Measurements from ENCODE around the gene TERT.
"Not testable (repeated sequence)": the region's sequence is repeated elsewhere in the genome, so short reads cannot be mapped to it uniquely, and the experiment has no call there.

TERT gene

DNA sequence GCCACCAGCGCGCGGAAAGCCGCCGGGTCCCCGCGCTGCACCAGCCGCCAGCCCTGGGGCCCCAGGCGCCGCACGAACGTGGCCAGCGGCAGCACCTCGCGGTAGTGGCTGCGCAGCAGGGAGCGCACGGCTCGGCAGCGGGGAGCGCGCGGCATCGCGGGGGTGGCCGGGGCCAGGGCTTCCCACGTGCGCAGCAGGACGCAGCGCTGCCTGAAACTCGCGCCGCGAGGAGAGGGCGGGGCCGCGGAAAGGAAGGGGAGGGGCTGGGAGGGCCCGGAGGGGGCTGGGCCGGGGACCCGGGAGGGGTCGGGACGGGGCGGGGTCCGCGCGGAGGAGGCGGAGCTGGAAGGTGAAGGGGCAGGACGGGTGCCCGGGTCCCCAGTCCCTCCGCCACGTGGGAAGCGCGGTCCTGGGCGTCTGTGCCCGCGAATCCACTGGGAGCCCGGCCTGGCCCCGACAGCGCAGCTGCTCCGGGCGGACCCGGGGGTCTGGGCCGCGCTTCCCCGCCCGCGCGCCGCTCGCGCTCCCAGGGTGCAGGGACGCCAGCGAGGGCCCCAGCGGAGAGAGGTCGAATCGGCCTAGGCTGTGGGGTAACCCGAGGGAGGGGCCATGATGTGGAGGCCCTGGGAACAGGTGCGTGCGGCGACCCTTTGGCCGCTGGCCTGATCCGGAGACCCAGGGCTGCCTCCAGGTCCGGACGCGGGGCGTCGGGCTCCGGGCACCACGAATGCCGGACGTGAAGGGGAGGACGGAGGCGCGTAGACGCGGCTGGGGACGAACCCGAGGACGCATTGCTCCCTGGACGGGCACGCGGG, at the start of gene TERT:
TSS of gene TERT (minus strand) at position 234 of the 815 bp plus-strand sequence. CDS start at position 155, 79 bp downstream.
- peak; percentile 90 for DNase-seq

DNA sequence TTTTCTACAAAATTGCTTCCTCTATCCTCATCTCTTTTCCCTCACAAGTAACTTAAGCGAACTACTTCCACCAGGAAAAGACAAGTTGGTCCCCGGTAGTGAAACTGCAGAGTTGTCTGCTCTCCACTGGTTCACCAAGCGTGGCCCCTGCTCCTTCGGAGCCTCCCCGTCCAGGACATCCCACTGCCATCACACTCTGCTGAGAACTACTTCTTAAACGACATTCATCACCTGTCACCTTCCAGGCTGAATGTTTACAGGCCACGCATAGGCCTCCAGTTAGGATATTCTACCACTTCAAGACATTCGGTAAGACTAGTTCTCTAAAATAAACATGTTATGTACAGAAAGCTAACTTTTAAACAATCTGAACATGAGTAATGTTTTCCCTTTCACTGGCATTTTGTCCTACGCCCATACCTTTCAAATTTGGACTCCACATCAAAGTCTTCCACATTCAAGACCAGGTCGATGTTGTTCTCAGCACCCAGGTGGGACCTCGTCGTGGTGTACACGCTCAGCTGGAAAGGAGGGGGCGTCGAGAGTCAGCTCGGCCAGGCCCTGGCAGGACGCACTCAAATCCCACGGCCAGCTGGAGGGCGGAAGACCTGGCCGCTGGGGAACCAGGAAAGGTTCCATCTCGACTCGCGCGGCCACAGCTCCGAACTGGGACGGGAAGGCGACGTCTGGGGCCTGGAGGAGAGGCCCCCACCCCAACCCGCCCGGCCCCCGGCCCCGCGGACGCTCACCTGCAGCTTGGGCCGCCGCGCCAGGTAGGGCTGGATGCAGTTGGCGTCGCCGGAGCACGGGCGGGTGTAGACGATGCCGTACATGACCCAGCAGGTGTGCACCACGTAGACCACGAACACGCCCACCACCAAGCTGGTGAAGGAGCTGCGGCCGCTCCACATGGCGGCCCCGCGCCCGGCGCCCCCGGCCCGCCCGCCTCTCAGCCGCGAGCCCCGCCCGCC, 49.3 kb upstream of the TERT start:
- peak; percentile 72 for DNase-seq

- no peak for DNase-seq
Observed at GRCh38 chr5:1343315-1343751, 48.5 kb upstream of the TERT start.

DNA sequence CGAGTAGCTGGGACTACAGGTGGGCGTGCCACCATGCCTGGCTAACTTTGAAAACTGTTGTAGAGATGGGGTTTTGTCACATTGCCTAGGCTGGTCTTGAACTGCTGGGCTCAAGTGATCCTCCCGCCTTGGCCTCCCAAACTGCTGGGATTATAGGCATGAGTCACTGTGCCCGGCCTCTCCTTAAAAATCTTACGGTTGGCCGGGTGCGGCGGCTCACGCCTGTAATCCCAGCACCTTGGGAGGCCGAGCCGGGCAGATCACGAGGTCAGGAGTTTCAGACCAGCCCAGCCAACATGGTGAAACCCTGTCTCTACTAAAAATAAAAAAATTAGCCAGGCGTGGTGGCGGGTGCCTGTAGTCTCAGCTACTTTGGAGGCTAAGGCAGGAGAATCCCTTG, 47.8 kb upstream of the TERT start:
- not testable (repeated sequence) for DNase-seq

GRCh38 chr5:1342268-1342667, 47.4 kb upstream of the TERT start:
- DNase-seq, result no peak

GRCh38 chr5:1341863-1342262, 47.0 kb upstream of the TERT start:
- no peak for DNase-seq

GRCh38 chr5:1339818-1340210, 44.9 kb upstream of the TERT start:
- not testable (repeated sequence) for DNase-seq

GRCh38 chr5:1339139-1339817, 44.4 kb upstream of the TERT start:
- not testable (repeated sequence) for DNase-seq

- DNase-seq, result no peak
Observed at GRCh38 chr5:1338506-1339070, 43.7 kb upstream of the TERT start.

DNA sequence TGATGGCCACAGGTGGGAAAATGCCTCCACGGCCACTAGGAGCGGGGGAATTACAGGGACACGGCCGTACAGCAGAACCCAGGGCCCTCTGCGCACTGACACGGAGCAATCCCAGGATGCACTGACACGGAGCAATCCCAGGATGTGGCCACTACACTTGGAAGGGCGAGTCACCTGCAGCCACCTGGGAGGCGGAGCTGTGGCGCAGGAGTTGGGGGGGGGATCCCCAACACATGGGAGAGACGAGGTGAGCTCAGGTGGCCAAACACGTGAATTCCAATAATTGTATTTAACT, 43.3 kb upstream of the TERT start:
- no peak for DNase-seq

DNA sequence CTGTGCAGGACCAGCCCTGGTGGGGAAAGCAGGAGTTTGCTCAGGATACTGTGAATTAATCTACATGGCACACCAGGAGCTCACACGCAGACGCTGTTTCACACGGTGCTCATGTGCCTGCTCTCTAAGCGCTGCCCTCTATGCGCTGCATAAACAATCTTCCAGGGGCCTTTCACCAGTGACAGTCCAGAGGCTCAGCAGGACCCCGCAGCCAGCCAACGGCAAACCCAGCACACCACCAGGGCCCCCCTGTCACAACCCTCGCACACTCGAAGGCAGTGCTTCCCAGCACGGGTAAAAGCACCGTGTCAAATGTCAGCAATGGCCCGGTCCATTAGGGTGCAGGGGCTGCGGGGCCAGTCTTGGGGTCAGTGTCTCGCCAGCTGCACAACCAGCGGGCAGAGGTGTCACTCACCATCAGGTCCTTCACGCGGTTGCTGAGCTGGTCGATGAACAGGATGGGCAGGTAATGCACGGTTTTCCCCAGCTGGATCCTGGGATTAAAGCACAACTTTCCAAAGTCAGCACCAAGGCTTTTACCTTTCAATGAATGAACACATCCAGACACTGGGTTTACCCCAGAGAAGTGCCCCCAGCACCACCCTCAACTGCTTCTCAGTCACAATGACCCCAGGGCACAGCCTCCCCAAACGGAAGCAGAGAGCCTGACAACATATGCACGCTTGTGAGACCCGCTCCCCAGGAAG, 42.8 kb upstream of the TERT start:
- no peak for DNase-seq

DNA sequence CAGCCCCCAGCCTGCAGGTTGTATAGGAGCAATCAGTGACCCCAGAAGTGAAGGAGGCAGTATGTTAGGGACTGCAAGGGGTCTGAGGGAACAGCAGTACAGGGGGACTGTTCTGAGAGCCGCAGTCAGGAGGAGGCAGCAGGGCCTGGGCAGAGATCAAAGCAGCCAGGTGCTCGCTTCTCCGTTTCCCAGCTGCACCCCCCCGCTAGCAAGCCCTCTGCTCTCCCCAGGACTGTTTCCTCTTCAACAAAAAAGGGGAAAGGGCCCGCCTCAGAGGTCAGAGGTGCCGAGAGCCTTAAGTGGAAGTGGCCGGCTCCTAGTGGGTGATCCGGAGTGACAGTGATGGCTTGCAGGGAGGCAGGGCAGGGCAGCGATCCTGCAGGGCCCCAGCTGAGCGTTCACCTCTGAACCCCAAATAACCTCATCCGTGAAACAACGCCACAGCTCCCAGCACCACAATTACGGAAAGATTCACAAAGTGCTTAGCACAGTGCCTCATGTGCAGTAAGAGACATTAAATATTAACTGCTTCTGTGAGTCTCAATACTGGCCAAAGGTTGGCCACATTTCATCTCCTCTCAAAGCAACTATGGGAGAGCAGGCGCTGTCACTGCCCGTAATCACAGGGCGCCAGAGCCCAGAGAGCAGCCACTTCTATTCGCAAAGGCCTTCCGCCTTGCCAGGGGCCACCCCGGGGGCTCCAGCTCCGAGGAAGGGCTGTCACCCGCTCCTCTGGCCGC, 42.1 kb upstream of the TERT start:
- DNase-seq, result no peak

GRCh38 chr5:1336106-1336561, 41.3 kb upstream of the TERT start:
- DNase-seq, result no peak

GRCh38 chr5:1335540-1336095, 40.8 kb upstream of the TERT start:
- DNase-seq, result no peak

GRCh38 chr5:1334831-1335539, 40.1 kb upstream of the TERT start:
- no peak for DNase-seq

GRCh38 chr5:1333986-1334385, 39.1 kb upstream of the TERT start:
- DNase-seq, result no peak

GRCh38 chr5:1333286-1333685, 38.4 kb upstream of the TERT start:
- DNase-seq, result not testable (repeated sequence)

DNA sequence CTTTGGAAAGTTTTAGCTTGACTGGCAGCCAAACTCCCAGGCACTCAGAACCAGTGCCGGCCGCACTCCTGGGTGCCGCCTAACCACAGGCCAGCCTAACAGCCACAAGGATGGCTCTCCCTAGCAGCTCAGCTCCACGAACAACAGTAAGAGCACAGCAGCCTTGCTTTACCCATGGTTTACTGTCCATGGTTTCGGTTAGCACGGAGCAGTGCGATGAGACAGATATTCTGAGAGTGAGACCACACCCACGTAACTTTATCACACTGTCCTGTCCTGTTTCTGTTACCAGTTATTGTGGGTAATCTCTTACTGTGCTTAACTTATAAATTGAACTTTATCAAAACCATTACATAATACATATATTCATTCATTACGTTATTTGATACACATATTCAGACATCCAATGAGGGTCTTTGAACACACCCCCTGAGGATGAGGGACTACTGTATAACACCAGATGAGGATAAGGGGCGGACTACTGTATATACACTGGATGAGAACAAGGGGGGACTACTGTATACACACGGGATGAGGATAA, 37.7 kb upstream of the TERT start:
- DNase-seq, result no peak

GRCh38 chr5:1331861-1332405, 37.1 kb upstream of the TERT start:
- DNase-seq, result no peak

All from activated effector memory CD4-positive, alpha-beta T cell treated with anti-CD3 and anti-CD28 coated beads, Interleukin-2, amount 50 U/mL, for 16 hours (primary cell).